ENCODE measurements around the gene SNRNP200.

SNRNP200 gene

DNA sequence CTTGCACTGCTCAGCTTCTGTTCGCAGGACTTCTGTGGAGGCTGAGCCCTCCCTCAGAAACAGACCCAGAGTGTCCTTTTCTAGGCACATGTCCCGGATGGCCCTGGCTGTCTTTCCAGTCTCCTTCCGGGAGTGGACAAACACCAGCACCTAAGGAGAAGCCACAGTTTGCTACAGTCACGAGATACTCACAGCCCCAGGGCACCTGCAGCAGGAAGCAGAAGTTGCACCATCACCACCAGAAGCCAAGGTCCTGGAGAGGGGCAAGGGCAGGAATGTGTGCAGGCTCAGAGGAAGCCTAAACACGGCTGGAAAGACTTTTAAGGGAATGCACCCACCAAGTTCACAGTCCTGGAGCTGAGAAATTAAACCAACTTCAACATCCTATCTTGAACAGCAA is 13.6 kb downstream of the SNRNP200 start:
- Histone ChIP-seq H3K9ac (no peak overlapping the region), H3K4me2 (ENCODE audit: low read length) (no peak overlapping the region), H3K27me3 (ENCODE audit: control insufficient read depth, insufficient read depth, low read length) (no peaks in the 10 kb centered on the region), H3K9me3 (ENCODE audit: control insufficient read depth, low read length) (no peaks in the 10 kb centered on the region), H3K4me3 (ENCODE audit: low read depth, low read length) (no peak overlapping the region), H3K79me2 (no peaks in the 10 kb centered on the region), H3K36me3 (ENCODE audit: control insufficient read depth, insufficient read depth, low read length) (no peaks in the 10 kb centered on the region), H3K4me1 (no peaks in the 10 kb centered on the region), H3K27ac (no peak overlapping the region), H2AFZ (no peak overlapping the region)
- TF ChIP-seq, protein P1, sequence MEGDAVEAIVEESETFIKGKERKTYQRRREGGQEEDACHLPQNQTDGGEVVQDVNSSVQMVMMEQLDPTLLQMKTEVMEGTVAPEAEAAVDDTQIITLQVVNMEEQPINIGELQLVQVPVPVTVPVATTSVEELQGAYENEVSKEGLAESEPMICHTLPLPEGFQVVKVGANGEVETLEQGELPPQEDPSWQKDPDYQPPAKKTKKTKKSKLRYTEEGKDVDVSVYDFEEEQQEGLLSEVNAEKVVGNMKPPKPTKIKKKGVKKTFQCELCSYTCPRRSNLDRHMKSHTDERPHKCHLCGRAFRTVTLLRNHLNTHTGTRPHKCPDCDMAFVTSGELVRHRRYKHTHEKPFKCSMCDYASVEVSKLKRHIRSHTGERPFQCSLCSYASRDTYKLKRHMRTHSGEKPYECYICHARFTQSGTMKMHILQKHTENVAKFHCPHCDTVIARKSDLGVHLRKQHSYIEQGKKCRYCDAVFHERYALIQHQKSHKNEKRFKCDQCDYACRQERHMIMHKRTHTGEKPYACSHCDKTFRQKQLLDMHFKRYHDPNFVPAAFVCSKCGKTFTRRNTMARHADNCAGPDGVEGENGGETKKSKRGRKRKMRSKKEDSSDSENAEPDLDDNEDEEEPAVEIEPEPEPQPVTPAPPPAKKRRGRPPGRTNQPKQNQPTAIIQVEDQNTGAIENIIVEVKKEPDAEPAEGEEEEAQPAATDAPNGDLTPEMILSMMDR (IDR thresholded peaks at IDR 0.05): no peak

DNA sequence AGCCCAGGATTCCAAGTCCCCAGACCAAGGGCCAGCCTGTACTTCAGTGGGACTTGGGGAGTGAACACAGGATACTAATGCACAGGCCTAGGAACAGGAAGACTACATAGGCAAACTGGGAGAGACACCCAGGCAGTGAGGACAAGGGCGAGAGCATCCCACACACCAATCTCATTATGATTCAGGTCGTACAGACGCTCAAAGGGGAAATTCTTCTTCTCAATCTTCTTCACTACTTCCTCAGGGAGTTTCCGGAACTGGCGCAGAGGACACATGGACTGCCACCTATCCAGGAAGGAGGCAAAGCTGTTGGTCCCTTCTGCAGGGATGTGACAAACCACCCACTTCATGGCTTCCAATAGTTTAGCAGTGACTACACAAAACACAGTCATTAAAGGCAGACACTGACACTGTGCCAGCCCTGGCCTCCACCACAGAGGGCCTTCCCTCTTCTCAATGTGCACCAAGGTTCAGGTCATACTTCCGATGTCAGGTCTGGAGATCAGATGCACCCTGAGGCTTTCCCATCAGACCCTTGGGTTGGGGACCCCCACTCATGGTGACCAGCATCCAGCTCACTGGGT is 18.0 kb downstream of the SNRNP200 start:
- H3K36me3 ChIP-seq (ENCODE audit: control insufficient read depth, insufficient read depth, low read length): no peaks in the 10 kb centered on the region
- H3K9me3 ChIP-seq (ENCODE audit: control insufficient read depth, low read length): no peaks in the 10 kb centered on the region
- H3K4me3 ChIP-seq (ENCODE audit: low read depth, low read length): no peak overlapping the region
- H3K9ac ChIP-seq: no peak overlapping the region
- no peak overlapping the region for H3K27ac ChIP-seq
- H3K4me2 ChIP-seq (ENCODE audit: low read length): no peak overlapping the region
- no peaks in the 10 kb centered on the region for H3K4me1 ChIP-seq
- no peaks in the 10 kb centered on the region for H3K79me2 ChIP-seq
- H2AFZ ChIP-seq: no peak overlapping the region
- H3K27me3 ChIP-seq (ENCODE audit: control insufficient read depth, insufficient read depth, low read length): no peaks in the 10 kb centered on the region
- TF ChIP-seq, protein P1 (IDR thresholded peaks at IDR 0.05): no peak

GRCh38 chr2:96276787-96277499 is 28.4 kb downstream of the SNRNP200 start:
- Histone ChIP-seq H3K79me2 (peaks cover 3% of the 10 kb centered on the region), H3K4me1 (no peaks in the 10 kb centered on the region), H2AFZ (no peak overlapping the region), H3K27ac (no peak overlapping the region), H3K9ac (no peak overlapping the region), H3K4me2 (ENCODE audit: low read length) (no peak overlapping the region), H3K27me3 (ENCODE audit: control insufficient read depth, insufficient read depth, low read length) (no peaks in the 10 kb centered on the region), H3K9me3 (ENCODE audit: control insufficient read depth, low read length) (no peaks in the 10 kb centered on the region), H3K4me3 (ENCODE audit: low read depth, low read length) (no peak overlapping the region), H3K36me3 (ENCODE audit: control insufficient read depth, insufficient read depth, low read length) (no peaks in the 10 kb centered on the region)
- TF ChIP-seq, protein P1 (IDR thresholded peaks at IDR 0.05): no peak

- H3K4me2 ChIP-seq (ENCODE audit: low read length): no peak overlapping the region
- no peaks in the 10 kb centered on the region for H3K36me3 ChIP-seq (ENCODE audit: control insufficient read depth, insufficient read depth, low read length)
- no peaks in the 10 kb centered on the region for H3K27me3 ChIP-seq (ENCODE audit: control insufficient read depth, insufficient read depth, low read length)
- no peak overlapping the region for H3K4me3 ChIP-seq (ENCODE audit: low read depth, low read length)
- H3K9ac ChIP-seq: no peak overlapping the region
- H3K79me2 ChIP-seq: no peaks in the 10 kb centered on the region
- H2AFZ ChIP-seq: no peak overlapping the region
- TF ChIP-seq, protein P1 (IDR thresholded peaks at IDR 0.05): no peak
- H3K9me3 ChIP-seq (ENCODE audit: control insufficient read depth, low read length): no peaks in the 10 kb centered on the region
- peak overlapping the region; percentile 21 for H3K27ac ChIP-seq
- no peaks in the 10 kb centered on the region for H3K4me1 ChIP-seq
Measured at GRCh38 chr2:96274355-96275056, 30.8 kb downstream of the SNRNP200 start.
